ENCODE results near the gene SEC16A.

- no peak for TF ChIP-seq POLR2A (IDR thresholded peaks at IDR 0.05; ENCODE audit: low read length)
- no peak for TF ChIP-seq GATA1 (IDR thresholded peaks at IDR 0.05; ENCODE audit: low read depth, low read length)
Measured at GRCh38 chr9:136421791-136422190, 61.0 kb downstream of the SEC16A start.
